IPS DF 6.9 (cell line): ENCODE results near the gene IRAK3.
"Not testable (repeated sequence)": the region's sequence is repeated elsewhere in the genome, so short reads cannot be mapped to it uniquely, and the experiment has no call there.

Source experiments
- DNase-seq: peaks from one replicate; pipeline ENCODE4 v3.0.0-alpha.2; 2013; ENCODE audit warnings: low read depth, low spot score
- H3K27ac ChIP-seq: one replicate; pipeline ENCODE4 v1.5.1; 2013; ENCODE audit warnings: low read length, control low read depth
- H3K27me3 ChIP-seq: 2 replicates; pipeline ENCODE4 v1.6.1; 2013; ENCODE audit warnings: mild to moderate bottlenecking, low read length; ENCODE audit not compliant: control insufficient read depth, insufficient read depth
- H3K36me3 ChIP-seq: 2 replicates; pipeline ENCODE4 v1.6.1; 2013; ENCODE audit warnings: low read length; ENCODE audit not compliant: control insufficient read depth, insufficient read depth
- H3K4me1 ChIP-seq: 2 replicates; pipeline ENCODE4 v1.6.1; 2013; ENCODE audit warnings: low read length; ENCODE audit not compliant: control insufficient read depth, insufficient read depth
- H3K4me3 ChIP-seq: 2 replicates; pipeline ENCODE4 v1.5.1; 2013; ENCODE audit warnings: mild to moderate bottlenecking, low read length
- H3K9me3 ChIP-seq: 2 replicates; pipeline ENCODE4 v1.6.1; 2013; ENCODE audit warnings: low read length, inconsistent platforms; ENCODE audit not compliant: control insufficient read depth, insufficient read depth
- WGBS: extraction: QIAGEN DNeasy Blood & Tissue Kit; methylation state at CpG from one replicate; pipeline ENCODE4 v1.1.7; 2013; ENCODE audit warnings: mixed read lengths, missing lambda C conversion rate; ENCODE audit not compliant: insufficient read length, insufficient coverage; 5-methylcytosine and 5-hydroxymethylcytosine counted together

The IRAK3 gene

DNA sequence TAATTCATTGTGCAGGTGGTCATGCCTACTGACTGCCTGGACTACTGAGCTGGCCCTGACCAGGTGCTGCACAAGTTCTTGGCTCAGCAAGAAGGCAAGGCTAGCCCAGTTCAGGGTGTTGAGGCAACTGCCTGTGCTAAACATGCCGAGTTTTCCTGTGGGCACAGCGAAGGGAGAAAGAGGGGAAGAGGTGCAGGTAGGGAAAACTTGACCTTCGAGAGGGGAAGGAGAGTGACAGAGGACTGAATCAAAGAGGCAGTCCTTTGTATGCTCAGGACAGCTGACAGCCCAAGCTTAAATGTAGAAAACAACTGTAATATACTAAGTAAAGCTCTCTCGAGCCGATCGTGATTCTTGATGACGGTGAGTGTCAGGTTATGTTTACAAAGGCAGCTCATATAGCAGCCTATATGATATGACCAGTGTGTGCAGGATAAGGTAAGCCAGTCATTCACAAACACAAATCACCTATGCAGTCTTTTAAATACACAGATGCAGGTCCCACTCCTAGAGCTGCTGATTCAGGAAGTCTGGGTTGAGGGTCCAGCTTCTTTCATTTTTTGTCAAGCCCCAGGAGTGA is 2.6 kb downstream of the IRAK3 start:
- Histone ChIP-seq H3K27me3 (peaks cover 14% of the 10 kb centered on the region), H3K4me1 (peaks cover 2% of the 10 kb centered on the region; the same call in 1 of the 2 replicates), H3K4me3 (no peak overlapping the region), H3K36me3 (no peaks in the 10 kb centered on the region), H3K27ac (no peak overlapping the region), H3K9me3 (no peaks in the 10 kb centered on the region)
- DNase-seq: no peak
- WGBS: no CpG with 5 or more reads among the region's 7 CpGs

DNA sequence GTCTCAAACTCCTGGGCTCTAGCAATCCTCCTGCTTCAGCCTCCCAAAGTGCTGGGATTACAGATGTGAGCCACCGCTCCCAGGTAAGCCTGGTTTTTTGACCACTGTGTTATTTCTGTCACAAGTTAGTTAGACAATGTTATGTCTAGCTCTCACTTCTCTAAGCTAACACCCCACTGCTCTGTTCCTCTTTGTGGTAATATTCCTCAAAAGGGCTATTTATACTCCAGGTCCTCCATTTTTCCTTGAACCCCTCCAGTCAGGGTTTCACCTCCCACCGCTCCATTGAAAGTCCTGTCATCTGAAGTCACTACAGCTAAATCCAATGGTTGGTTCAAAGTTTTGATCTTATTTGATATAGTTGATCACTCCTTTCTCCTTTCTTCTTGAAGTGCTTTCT is 5.1 kb downstream of the IRAK3 start:
- Histone ChIP-seq H3K4me3 (no peak overlapping the region), H3K9me3 (no peaks in the 10 kb centered on the region), H3K27ac (no peak overlapping the region), H3K4me1 (no peaks in the 10 kb centered on the region; the same call in 1 of the 2 replicates), H3K36me3 (no peaks in the 10 kb centered on the region), H3K27me3 (peaks cover 3% of the 10 kb centered on the region; the same call in 1 of the 2 replicates)
- DNase-seq: no peak
- WGBS: no CpG with 5 or more reads among the region's 2 CpGs

DNA sequence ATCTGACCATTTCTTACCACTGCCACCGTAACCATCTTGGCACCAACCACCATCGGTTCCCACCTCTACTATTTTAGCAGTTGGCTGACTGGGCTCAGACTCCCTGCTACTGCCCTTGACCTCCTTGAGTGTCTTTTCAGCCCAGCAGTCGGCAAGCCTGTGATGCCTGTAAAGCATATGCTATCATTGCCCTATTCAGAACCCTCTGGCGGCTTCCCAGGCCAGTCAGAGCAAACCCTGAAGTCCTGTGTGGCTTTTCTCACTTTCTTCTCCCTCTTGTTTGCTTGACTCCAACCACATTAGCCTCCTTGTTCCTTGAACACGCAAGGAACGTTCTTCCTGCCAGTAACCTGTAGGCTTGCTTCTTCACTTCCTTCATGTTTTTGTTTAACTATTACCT is 6.2 kb downstream of the IRAK3 start:
- Histone ChIP-seq H3K4me1 (no peaks in the 10 kb centered on the region; the same call in 1 of the 2 replicates), H3K9me3 (no peaks in the 10 kb centered on the region), H3K4me3 (no peak overlapping the region), H3K36me3 (no peaks in the 10 kb centered on the region), H3K27ac (no peak overlapping the region), H3K27me3 (no peaks in the 10 kb centered on the region)
- DNase-seq: no peak
- WGBS: no CpG with 5 or more reads among the region's 6 CpGs

DNA sequence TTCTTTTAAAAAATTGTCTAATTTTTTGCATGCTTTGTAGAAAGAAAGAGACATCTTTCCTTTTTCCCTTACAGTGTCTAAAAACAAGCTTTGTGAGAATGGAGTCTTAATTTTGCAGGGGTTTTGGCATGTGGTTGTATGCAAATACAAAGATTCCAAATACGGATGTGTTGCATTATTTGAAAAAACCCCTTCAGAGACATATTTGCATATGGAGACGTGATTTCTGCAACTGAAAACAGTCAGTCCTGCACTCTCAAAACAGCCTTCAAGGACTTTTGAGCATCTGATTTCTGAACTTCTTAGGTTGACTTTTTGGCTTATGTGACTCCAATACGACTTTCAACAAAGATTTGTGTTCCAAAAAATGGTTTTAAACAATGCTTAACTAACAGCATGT is 7.8 kb downstream of the IRAK3 start:
- no peaks in the 10 kb centered on the region for H3K36me3 ChIP-seq
- no peaks in the 10 kb centered on the region for H3K9me3 ChIP-seq
- no peaks in the 10 kb centered on the region for H3K27me3 ChIP-seq
- no peaks in the 10 kb centered on the region; the same call in 1 of the 2 replicates for H3K4me1 ChIP-seq
- H3K27ac ChIP-seq: no peak overlapping the region
- H3K4me3 ChIP-seq: no peak overlapping the region
- no peak for DNase-seq
- WGBS: no CpG with 5 or more reads among the region's 3 CpGs

DNA sequence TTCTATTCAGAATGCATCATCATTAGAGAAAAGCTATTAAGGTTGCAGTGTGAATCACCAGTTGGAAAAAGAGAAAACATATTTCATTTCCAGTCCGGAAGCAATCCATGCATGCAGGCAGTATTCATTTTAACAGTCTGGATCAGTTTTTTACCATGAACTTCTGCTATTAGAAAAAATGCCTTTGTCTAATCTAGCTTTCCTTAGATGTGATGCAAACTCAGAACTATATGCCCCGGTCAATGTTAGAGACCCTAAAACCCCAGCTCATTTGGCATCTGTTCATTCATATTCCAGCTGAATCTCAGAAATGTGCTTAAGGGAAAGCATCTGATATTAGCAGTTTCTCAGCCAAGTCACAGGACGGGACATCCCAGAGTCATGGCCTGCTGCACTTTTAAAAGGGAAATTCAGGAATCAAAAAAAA is 8.5 kb downstream of the IRAK3 start:
- H3K4me3 ChIP-seq: no peak overlapping the region
- H3K27me3 ChIP-seq: no peaks in the 10 kb centered on the region
- no CpG with 5 or more reads among the region's 3 CpGs for WGBS
- H3K4me1 ChIP-seq: no peaks in the 10 kb centered on the region; the same call in 1 of the 2 replicates
- DNase-seq: no peak
- H3K36me3 ChIP-seq: no peaks in the 10 kb centered on the region
- no peaks in the 10 kb centered on the region for H3K9me3 ChIP-seq
- no peak overlapping the region for H3K27ac ChIP-seq

DNA sequence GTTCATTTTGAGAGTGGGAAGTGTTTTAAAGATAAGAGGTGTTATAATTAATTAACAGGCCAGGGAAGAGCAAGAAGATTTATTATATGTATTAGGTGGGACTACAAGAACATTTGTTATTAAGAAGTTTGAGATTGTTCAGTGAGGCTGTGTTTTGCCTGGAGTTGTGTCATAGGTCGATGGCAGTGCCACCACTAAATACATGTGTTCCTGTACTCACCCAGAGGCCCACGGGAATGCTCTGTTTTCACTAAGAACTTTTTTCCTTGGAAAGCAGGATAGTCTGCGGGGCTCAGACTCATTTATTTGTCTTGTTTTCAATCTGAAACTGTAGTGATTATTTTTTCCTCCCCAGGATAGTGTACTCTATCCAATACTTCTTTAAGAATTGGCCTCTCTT is 10.1 kb downstream of the IRAK3 start:
- DNase-seq: no peak
- Histone ChIP-seq H3K4me1 (no peaks in the 10 kb centered on the region; the same call in 1 of the 2 replicates), H3K27ac (no peak overlapping the region), H3K4me3 (no peak overlapping the region), H3K36me3 (no peaks in the 10 kb centered on the region), H3K9me3 (no peaks in the 10 kb centered on the region), H3K27me3 (no peaks in the 10 kb centered on the region)
- WGBS: no CpG with 5 or more reads among the region's 3 CpGs

DNA sequence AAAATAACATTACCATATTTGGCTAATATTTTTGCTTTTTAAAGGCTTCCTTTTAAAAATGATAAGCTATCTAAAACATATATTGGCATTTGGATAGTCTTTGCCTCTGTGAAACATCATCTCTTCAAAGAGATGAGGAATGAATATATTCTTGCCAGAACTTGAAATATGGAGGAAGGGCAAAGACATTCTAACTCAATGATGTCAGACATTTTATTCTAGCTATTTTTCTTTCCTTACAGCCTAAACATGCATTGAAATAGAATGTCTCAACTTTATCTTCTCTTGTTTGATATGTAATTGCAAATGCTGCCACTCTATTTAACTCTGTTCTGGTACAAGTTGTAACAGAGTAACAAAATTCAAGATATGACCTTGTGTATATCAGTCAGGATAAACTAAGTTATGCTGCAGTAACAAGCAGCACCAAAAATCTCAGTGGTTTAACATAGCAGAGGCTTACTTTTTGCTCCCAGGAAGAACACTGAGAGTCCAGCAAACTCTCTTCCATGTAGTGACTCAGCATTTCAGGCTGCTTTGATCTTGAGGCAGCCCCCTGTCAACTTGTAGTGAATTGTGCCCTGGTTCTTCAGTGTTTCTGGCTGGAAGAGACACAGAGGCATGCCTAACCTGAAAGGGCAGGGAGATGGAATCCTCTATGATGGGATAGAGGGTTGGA is 11.0 kb downstream of the IRAK3 start:
- no peak for DNase-seq
- Histone ChIP-seq H3K27me3 (no peaks in the 10 kb centered on the region), H3K4me1 (no peaks in the 10 kb centered on the region; the same call in 1 of the 2 replicates), H3K36me3 (no peaks in the 10 kb centered on the region), H3K27ac (no peak overlapping the region), H3K9me3 (no peaks in the 10 kb centered on the region), H3K4me3 (no peak overlapping the region)

DNA sequence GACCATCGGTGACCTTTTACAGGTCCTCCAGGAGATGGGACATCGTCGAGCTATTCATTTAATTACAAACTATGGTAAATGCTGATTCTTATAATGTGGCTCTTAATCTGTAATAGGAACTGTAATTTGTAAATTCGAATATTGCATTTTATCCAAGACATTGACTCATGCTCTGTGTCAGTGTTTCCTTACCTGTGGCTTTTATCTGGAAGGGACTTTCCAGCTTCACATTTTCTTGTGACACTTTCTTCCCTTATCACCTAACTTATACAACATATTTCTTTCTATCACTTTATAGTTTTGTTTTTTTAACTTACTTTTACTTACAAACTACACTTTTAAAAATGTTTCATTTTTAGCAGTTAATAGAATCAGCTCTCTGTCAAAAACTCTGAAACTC is 14.8 kb downstream of the IRAK3 start:
- Histone ChIP-seq H3K9me3 (no peaks in the 10 kb centered on the region), H3K36me3 (no peaks in the 10 kb centered on the region), H3K27me3 (no peaks in the 10 kb centered on the region), H3K4me1 (no peaks in the 10 kb centered on the region), H3K4me3 (no peak overlapping the region), H3K27ac (no peak overlapping the region)
- no CpG with 5 or more reads among the region's 4 CpGs for WGBS
- DNase-seq: no peak

DNA sequence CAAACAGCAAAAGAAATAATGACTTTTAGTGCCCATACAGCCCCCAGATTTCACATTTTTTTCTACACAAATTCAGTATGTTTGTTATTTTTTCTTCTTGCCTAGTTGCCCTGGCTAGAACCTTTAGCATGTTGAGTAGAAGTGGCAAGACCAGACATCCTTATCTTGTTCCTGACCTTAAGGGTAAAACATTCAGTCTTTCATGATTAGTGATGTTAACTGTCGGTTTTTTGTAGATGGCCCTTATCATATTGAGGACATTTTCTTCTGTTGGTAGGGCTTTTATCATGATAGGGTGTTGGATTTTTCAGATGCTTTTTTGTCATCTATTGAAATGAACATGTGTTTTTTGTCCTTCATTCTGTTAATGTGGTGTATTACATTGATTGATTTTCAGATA is 17.1 kb downstream of the IRAK3 start:
- H3K27me3 ChIP-seq: no peaks in the 10 kb centered on the region
- no peak overlapping the region for H3K4me3 ChIP-seq
- no peak overlapping the region for H3K27ac ChIP-seq
- no CpG with 5 or more reads among the region's 1 CpG for WGBS
- DNase-seq: no peak
- H3K36me3 ChIP-seq: no peaks in the 10 kb centered on the region
- H3K9me3 ChIP-seq: no peaks in the 10 kb centered on the region
- no peaks in the 10 kb centered on the region for H3K4me1 ChIP-seq

DNA sequence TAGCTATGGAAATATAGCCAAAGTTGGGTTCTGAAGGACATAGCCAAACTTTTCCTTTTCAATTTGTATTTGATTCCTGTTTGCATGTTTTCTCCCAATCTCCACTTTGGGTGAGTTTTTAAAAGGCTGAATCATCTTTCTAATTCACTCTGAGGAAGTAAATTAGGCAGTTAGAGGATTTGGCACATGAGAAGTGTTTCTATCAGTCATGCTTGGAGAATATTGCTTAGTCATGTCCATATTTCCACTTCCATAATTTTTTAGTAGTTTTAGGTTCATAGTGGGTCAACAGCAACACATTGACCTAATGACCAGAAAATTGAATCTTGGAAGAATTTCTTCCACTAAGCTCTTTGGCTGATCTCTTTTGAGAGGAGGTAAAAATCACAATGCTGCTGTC is 21.8 kb downstream of the IRAK3 start:
- DNase-seq: no peak
- no peaks in the 10 kb centered on the region for H3K4me1 ChIP-seq
- no peak overlapping the region for H3K4me3 ChIP-seq
- no peak overlapping the region for H3K27ac ChIP-seq
- no peaks in the 10 kb centered on the region for H3K27me3 ChIP-seq
- no peaks in the 10 kb centered on the region for H3K36me3 ChIP-seq
- H3K9me3 ChIP-seq: no peaks in the 10 kb centered on the region

DNA sequence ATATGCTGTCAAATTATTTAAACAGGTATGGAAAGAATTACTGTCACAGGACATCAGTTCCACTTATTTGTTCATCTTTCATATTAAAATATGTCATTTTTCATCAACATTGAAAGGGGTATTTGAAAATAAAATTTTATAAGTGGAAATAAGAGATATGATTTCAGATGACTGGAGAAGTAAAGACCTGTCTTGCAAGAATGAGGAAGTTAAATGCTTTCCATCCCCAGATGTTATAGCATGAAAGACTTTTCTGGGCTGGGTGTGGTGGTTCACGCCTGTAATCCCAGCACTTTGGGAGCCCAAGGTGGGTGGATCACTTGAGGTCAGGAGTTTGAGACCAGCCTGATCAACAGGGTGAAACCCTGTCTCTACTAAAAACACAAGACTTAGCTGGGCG is 22.6 kb downstream of the IRAK3 start:
- H3K9me3 ChIP-seq, H3K27ac ChIP-seq, H3K36me3 ChIP-seq, H3K4me3 ChIP-seq, H3K27me3 ChIP-seq, H3K4me1 ChIP-seq, DNase-seq: not testable (repeated sequence)
- WGBS: no CpG with 5 or more reads among the region's 2 CpGs
